Tibial nerve (tissue), 4 donors: Measurements from ENCODE around the gene COL25A1. TPM values are rescaled to one million over a fixed set of nuclear protein-coding genes. Genes with fewer than 3 reads are reported as not detected.

Experiments used
- DNase-seq, 2 donors: peaks; one replicate each; pipeline ENCODE4 v3.0.0-alpha.2; 2019; ENCODE audit warnings: low spot score in 2 of 2
- H3K27ac ChIP-seq, 4 donors: fragments of 200-600 bp; sonication (generic) in 3 of 4; one replicate each; pipeline ENCODE4 v1.5.1; 2017 to 2019; ENCODE audit warnings: mild to moderate bottlenecking in 1 of 4
- H3K27me3 ChIP-seq, 2 donors: fragments of 200-600 bp; sonication (generic) in 1 of 2; one replicate each; pipeline versions ENCODE4 v1.5.1 to v1.6.0; 2017 to 2019
- H3K36me3 ChIP-seq, 3 donors: fragments of 200-600 bp; sonication (generic); one replicate each; pipeline ENCODE4 v1.5.1; 2018 to 2019
- H3K4me1 ChIP-seq, 4 donors: fragments of 200-600 bp; sonication (generic) in 3 of 4; one replicate each; pipeline ENCODE4 v1.5.1; 2017 to 2019
- H3K4me3 ChIP-seq, 4 donors: fragments of 200-600 bp; sonication (generic) in 3 of 4; one replicate each; pipeline ENCODE4 v1.5.1; 2017 to 2019; ENCODE audit warnings: mild to moderate bottlenecking in 1 of 4, moderate library complexity in 1 of 4
- H3K9me3 ChIP-seq, 4 donors: fragments of 200-600 bp; sonication (generic) in 3 of 4; one replicate each; pipeline ENCODE4 v1.5.1; 2017 to 2019
- POLR2A ChIP-seq, 2 donors: fragments of 450-650 bp; IDR thresholded peaks; one replicate each; pipeline ENCODE4 v1.6.1; 2017; ENCODE audit warnings: antibody characterized with exemption in 2 of 2, mild to moderate bottlenecking in 2 of 2, moderate library complexity in 2 of 2
- WGBS, 2 donors: methylation state at CpG; one replicate each; pipeline ENCODE4 v1.1.5; 2018; 5-methylcytosine and 5-hydroxymethylcytosine counted together
- total RNA-seq, 4 donors: library from RNA; depleted of rRNA; stranded (reverse); fragments of >200 nt; gene quantifications; one replicate each; pipeline ENCODE4 v1.1.0, GENCODE V29; 2016
- TF ChIP-seq, protein P1 (sequence below), 5 experiments: fragments of 200-600 bp in 3 of 5; fragments of 450-650 bp in 2 of 5; sonication (generic) in 3 of 5; IDR thresholded peaks; one replicate each; pipeline ENCODE4 v1.5.1; 2016 to 2019; ENCODE audit warnings: antibody characterized with exemption in 5 of 5, mild to moderate bottlenecking in 3 of 5, moderate library complexity in 2 of 5

Gene COL25A1
- total RNA-seq, 4 donors from 2014 or later: 1.5 to 4.1 (median 2.3) TPM

DNA sequence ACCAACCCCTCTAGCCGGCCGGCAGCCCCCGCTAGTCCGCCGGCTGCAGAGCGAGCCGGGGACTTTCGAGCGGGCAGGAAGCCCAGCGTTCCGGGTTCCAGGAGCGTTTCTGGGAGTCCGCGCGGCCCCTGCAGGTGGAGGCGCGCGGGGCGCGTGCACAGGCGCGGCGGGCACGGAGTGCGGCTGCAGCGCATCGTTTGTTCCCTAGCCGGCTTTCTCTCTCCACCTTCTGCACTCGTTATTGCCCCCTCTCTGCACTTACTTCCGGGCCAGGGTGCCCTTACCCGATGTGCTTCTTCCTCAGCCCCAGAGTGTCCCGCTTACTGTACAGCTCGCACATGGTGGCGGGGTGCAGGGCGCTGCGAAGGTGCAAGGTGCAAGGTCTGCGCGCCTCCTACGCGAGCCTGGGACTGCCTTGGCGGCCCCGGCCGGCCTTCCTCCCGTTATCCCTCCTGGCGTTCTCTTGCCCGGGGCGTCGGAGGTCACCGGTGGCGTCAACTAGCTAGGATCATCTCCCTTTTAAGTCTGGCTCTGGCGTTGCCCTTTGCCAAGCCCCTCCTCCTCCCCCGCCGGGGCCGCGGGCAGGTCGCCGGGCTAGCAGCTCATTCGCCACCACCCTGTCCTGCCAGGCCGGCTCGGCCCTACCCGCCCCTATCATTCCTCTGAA, 539.8 kb downstream of the COL25A1 start, which contains the start of gene ETNPPL:
Gene ETNPPL (minus strand): TSS at position 495 of the 667 bp plus-strand sequence. CDS start 155 bp downstream, at position 340.
- peak within 1 kb of the TSS; percentile 30 to 68 (median 60) for H3K4me3 ChIP-seq
- H3K9me3 ChIP-seq: peaks cover 0 to 3% (median 0%) of the 10 kb centered on the region in 4 donors
- no peak for DNase-seq
- peaks cover 2 to 8% of the 10 kb centered on the region in 2 donors for H3K27me3 ChIP-seq
- peak within 1 kb of the TSS in 1 of 4 donors; percentile 25 for H3K27ac ChIP-seq
- H3K36me3 ChIP-seq: no peaks in the 10 kb centered on the region
- peaks cover 0 to 19% (median 2%) of the 10 kb centered on the region in 4 donors for H3K4me1 ChIP-seq
- no peak for TF ChIP-seq POLR2A (IDR thresholded peaks at IDR 0.05)
- TF ChIP-seq, protein P1, sequence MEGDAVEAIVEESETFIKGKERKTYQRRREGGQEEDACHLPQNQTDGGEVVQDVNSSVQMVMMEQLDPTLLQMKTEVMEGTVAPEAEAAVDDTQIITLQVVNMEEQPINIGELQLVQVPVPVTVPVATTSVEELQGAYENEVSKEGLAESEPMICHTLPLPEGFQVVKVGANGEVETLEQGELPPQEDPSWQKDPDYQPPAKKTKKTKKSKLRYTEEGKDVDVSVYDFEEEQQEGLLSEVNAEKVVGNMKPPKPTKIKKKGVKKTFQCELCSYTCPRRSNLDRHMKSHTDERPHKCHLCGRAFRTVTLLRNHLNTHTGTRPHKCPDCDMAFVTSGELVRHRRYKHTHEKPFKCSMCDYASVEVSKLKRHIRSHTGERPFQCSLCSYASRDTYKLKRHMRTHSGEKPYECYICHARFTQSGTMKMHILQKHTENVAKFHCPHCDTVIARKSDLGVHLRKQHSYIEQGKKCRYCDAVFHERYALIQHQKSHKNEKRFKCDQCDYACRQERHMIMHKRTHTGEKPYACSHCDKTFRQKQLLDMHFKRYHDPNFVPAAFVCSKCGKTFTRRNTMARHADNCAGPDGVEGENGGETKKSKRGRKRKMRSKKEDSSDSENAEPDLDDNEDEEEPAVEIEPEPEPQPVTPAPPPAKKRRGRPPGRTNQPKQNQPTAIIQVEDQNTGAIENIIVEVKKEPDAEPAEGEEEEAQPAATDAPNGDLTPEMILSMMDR (IDR thresholded peaks at IDR 0.05): peak in 1 of 5 experiments; percentile 8
- 1% methylated on average over 46 to 60 of the region's 61 CpGs for WGBS, 2 donors

Other genes with a start within 250 kb of the COL25A1 start
- gene SEC24B, start 131.2 kb upstream of the COL25A1 start, total RNA-seq: 10 to 100 TPM; 31.8 to 37.5 (median 35.4) TPM